ENCODE measurements around the gene ZNF438.

ZNF438 gene

GRCh38 chr10:30828680-30829079 lies 203.0 kb downstream of the ZNF438 start:
- CTCF ChIA-PET: interaction anchor here (0.6 kb wide), 1 partner anchor 12 kb away, joined by 3 read pairs; no protein-coding TSS in a partner anchor
- no peak for DNase-seq (ENCODE audit: extremely low spot score)
- POLR2A ChIA-PET: no interaction called here
- TF ChIP-seq PKNOX1 (IDR thresholded peaks at IDR 0.05) (no peak), LEF1 (IDR thresholded peaks at IDR 0.05; ENCODE audit: borderline replicate concordance) (no peak), BHLHE40 (IDR thresholded peaks at IDR 0.05; ENCODE audit: borderline replicate concordance) (no peak), FOXM1 (IDR thresholded peaks at IDR 0.05; ENCODE audit: borderline replicate concordance) (no peak), ARNT (IDR thresholded peaks at IDR 0.05) (no peak), HDGF (IDR thresholded peaks at IDR 0.05; ENCODE audit: borderline replicate concordance) (no peak), ZNF384 (IDR thresholded peaks at IDR 0.05) (no peak), SUZ12 (IDR thresholded peaks at IDR 0.05) (no peak), FOXA1 (IDR thresholded peaks at IDR 0.05) (no peak), FOXK2 (IDR thresholded peaks at IDR 0.05) (no peak), TARDBP (IDR thresholded peaks at IDR 0.05) (no peak), CTBP1 (IDR thresholded peaks at IDR 0.05; ENCODE audit: borderline replicate concordance) (no peak), NFRKB (IDR thresholded peaks at IDR 0.05) (no peak), L3MBTL2 (conservative IDR thresholded peaks at IDR 0.05) (no peak), ELF4 (IDR thresholded peaks at IDR 0.05) (no peak), SP1 (IDR thresholded peaks at IDR 0.05) (no peak)

- POLR2A ChIA-PET: no interaction called here
- CTCF ChIA-PET: interaction anchor here (0.6 kb wide), 1 partner anchor 12 kb away, joined by 3 read pairs; no protein-coding TSS in a partner anchor
Measured at GRCh38 chr10:30828164-30828563, 203.5 kb downstream of the ZNF438 start.

GRCh38 chr10:30827531-30828120 lies 204.0 kb downstream of the ZNF438 start:
- TF ChIP-seq L3MBTL2 (conservative IDR thresholded peaks at IDR 0.05): no peak
- no peak for TF ChIP-seq LEF1 (IDR thresholded peaks at IDR 0.05; ENCODE audit: borderline replicate concordance)
- no peak for TF ChIP-seq ELF4 (IDR thresholded peaks at IDR 0.05)
- no peak for TF ChIP-seq SP1 (IDR thresholded peaks at IDR 0.05)
- TF ChIP-seq TARDBP (IDR thresholded peaks at IDR 0.05): no peak
- TF ChIP-seq PKNOX1 (IDR thresholded peaks at IDR 0.05): no peak
- TF ChIP-seq HDGF (IDR thresholded peaks at IDR 0.05; ENCODE audit: borderline replicate concordance): no peak
- no peak for TF ChIP-seq ZNF384 (IDR thresholded peaks at IDR 0.05)
- no peak for TF ChIP-seq NFRKB (IDR thresholded peaks at IDR 0.05)
- no peak for TF ChIP-seq FOXK2 (IDR thresholded peaks at IDR 0.05)
- no peak for TF ChIP-seq SUZ12 (IDR thresholded peaks at IDR 0.05)
- TF ChIP-seq FOXM1 (IDR thresholded peaks at IDR 0.05; ENCODE audit: borderline replicate concordance): no peak
- no peak for TF ChIP-seq ARNT (IDR thresholded peaks at IDR 0.05)
- TF ChIP-seq CTBP1 (IDR thresholded peaks at IDR 0.05; ENCODE audit: borderline replicate concordance): no peak
- TF ChIP-seq FOXA1 (IDR thresholded peaks at IDR 0.05): no peak
- no peak for TF ChIP-seq BHLHE40 (IDR thresholded peaks at IDR 0.05; ENCODE audit: borderline replicate concordance)
- CTCF ChIA-PET: no interaction called here
- DNase-seq (ENCODE audit: extremely low spot score): no peak
- POLR2A ChIA-PET: no interaction called here

More at GRCh38 chr10:30828164-30828563, 203.5 kb downstream of the ZNF438 start:
- TF ChIP-seq LEF1 (IDR thresholded peaks at IDR 0.05; ENCODE audit: borderline replicate concordance) (no peak), FOXK2 (IDR thresholded peaks at IDR 0.05) (no peak), TARDBP (IDR thresholded peaks at IDR 0.05) (no peak), FOXA1 (IDR thresholded peaks at IDR 0.05) (no peak), CTBP1 (IDR thresholded peaks at IDR 0.05; ENCODE audit: borderline replicate concordance) (no peak), ELF4 (IDR thresholded peaks at IDR 0.05) (no peak), L3MBTL2 (conservative IDR thresholded peaks at IDR 0.05) (no peak), FOXM1 (IDR thresholded peaks at IDR 0.05; ENCODE audit: borderline replicate concordance) (no peak), BHLHE40 (IDR thresholded peaks at IDR 0.05; ENCODE audit: borderline replicate concordance) (no peak)
- DNase-seq (ENCODE audit: extremely low spot score): no peak

GRCh38 chr10:30826679-30827078 lies 205.0 kb downstream of the ZNF438 start:
- no peak for TF ChIP-seq PKNOX1 (IDR thresholded peaks at IDR 0.05)
- no peak for TF ChIP-seq SUZ12 (IDR thresholded peaks at IDR 0.05)
- no peak for TF ChIP-seq CTBP1 (IDR thresholded peaks at IDR 0.05; ENCODE audit: borderline replicate concordance)
- TF ChIP-seq FOXK2 (IDR thresholded peaks at IDR 0.05): no peak
- no peak for TF ChIP-seq FOXM1 (IDR thresholded peaks at IDR 0.05; ENCODE audit: borderline replicate concordance)
- CTCF ChIA-PET: no interaction called here
- POLR2A ChIA-PET: no interaction called here
- no peak for DNase-seq (ENCODE audit: extremely low spot score)

- ChIA-PET POLR2A (interaction anchor here (0.6 kb wide), 1 partner anchor 1230 kb away, joined by 3 read pairs; no protein-coding TSS in a partner anchor), CTCF (no interaction called here)
- DNase-seq (ENCODE audit: extremely low spot score): no peak
- no peak for TF ChIP-seq TARDBP (IDR thresholded peaks at IDR 0.05)
- TF ChIP-seq SUZ12 (IDR thresholded peaks at IDR 0.05): no peak
- no peak for TF ChIP-seq ARNT (IDR thresholded peaks at IDR 0.05)
- no peak for TF ChIP-seq FOXK2 (IDR thresholded peaks at IDR 0.05)
- no peak for TF ChIP-seq ZNF384 (IDR thresholded peaks at IDR 0.05)
- TF ChIP-seq BHLHE40 (IDR thresholded peaks at IDR 0.05; ENCODE audit: borderline replicate concordance): no peak
- TF ChIP-seq PKNOX1 (IDR thresholded peaks at IDR 0.05): no peak
- TF ChIP-seq FOXM1 (IDR thresholded peaks at IDR 0.05; ENCODE audit: borderline replicate concordance): no peak
Measured at GRCh38 chr10:30825495-30825894, 206.2 kb downstream of the ZNF438 start.
